Gastrocnemius medialis (tissue), 4 donors: Measurements from ENCODE around the gene GUCY2C.

ENCODE experiments used
- CTCF ChIP-seq, 5 experiments: fragments of 450-650 bp in 3 of 5; fragments of 200-600 bp in 2 of 5; sonication (generic) in 2 of 5; IDR thresholded peaks in 4 of 5; conservative IDR thresholded peaks in 1 of 5; 1 replicate in 4 of 5; 2 replicates in 1 of 5; pipeline ENCODE4 v1.5.1; 2016 to 2019; ENCODE audit warnings: antibody characterized with exemption in 5 of 5, mild to moderate bottlenecking in 3 of 5, moderate library complexity in 3 of 5
- POLR2A ChIP-seq, 2 donors: fragments of 450-650 bp; IDR thresholded peaks; one replicate each; pipeline ENCODE4 v1.6.1; 2017; ENCODE audit warnings: antibody characterized with exemption in 2 of 2, mild to moderate bottlenecking in 2 of 2, moderate library complexity in 2 of 2

- TF ChIP-seq CTCF (IDR thresholded peaks at IDR 0.05 in 4 of 5, conservative IDR thresholded peaks at IDR 0.05 in 1 of 5) (no peak), POLR2A (IDR thresholded peaks at IDR 0.05) (no peak)
These were observed 15.2 kb downstream of the GUCY2C start for GRCh38 chr12:14681190-14681589.
